Loucy (cell line): ENCODE measurements around the gene WTAP.

Source experiments
- EZH2phosphoT487 ChIP-seq: fragments of 200-600 bp; IDR thresholded peaks from 2 replicates; pipeline ENCODE4 v1.6.1; 2018; ENCODE audit warnings: antibody characterized with exemption, mild to moderate bottlenecking, moderate library complexity, borderline replicate concordance
- TF ChIP-seq, protein P1 (sequence below): fragments of 200-600 bp; sonication (generic); conservative IDR thresholded peaks from 2 replicates; pipeline ENCODE4 v1.5.1; 2014; ENCODE audit warnings: mild to moderate bottlenecking, antibody characterized with exemption, low read length

- TF ChIP-seq, protein P1, sequence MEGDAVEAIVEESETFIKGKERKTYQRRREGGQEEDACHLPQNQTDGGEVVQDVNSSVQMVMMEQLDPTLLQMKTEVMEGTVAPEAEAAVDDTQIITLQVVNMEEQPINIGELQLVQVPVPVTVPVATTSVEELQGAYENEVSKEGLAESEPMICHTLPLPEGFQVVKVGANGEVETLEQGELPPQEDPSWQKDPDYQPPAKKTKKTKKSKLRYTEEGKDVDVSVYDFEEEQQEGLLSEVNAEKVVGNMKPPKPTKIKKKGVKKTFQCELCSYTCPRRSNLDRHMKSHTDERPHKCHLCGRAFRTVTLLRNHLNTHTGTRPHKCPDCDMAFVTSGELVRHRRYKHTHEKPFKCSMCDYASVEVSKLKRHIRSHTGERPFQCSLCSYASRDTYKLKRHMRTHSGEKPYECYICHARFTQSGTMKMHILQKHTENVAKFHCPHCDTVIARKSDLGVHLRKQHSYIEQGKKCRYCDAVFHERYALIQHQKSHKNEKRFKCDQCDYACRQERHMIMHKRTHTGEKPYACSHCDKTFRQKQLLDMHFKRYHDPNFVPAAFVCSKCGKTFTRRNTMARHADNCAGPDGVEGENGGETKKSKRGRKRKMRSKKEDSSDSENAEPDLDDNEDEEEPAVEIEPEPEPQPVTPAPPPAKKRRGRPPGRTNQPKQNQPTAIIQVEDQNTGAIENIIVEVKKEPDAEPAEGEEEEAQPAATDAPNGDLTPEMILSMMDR = no peak
- no peak for TF ChIP-seq EZH2phosphoT487
Measured at GRCh38 chr6:159714404-159714803, 12.9 kb upstream of the WTAP start.
